Esophagus muscularis mucosa (tissue), 4 donors: ENCODE measurements around the gene CCND3. TPM values are rescaled to one million over a fixed set of nuclear protein-coding genes. Genes with fewer than 3 reads are reported as not detected.

Experiments
- DNase-seq: peaks from one replicate; pipeline ENCODE4 v3.0.0-alpha.2; 2017; ENCODE audit errors: extremely low spot score
- H3K27ac ChIP-seq, 4 donors: fragments of 200-600 bp; sonication (generic); replicated peaks in 1 of 4; 1 replicate in 3 of 4; 2 replicates in 1 of 4; pipeline ENCODE4 v1.5.1; 2016 to 2019; ENCODE audit warnings: mild to moderate bottlenecking in 1 of 4
- H3K27me3 ChIP-seq, 4 donors: fragments of 200-600 bp; sonication (generic); one replicate each; pipeline versions ENCODE4 v1.5.1 to v1.6.0; 2016 to 2019
- H3K36me3 ChIP-seq, 4 donors: fragments of 200-600 bp; sonication (generic); one replicate each; pipeline ENCODE4 v1.5.1; 2016 to 2019
- H3K4me1 ChIP-seq, 4 donors: fragments of 200-600 bp; sonication (generic); one replicate each; pipeline ENCODE4 v1.5.1; 2016 to 2019
- H3K4me3 ChIP-seq, 4 donors: fragments of 200-600 bp; sonication (generic); 1 replicate in 2 of 4; 2 replicates in 2 of 4; pipeline ENCODE4 v1.5.1; 2016 to 2019; ENCODE audit warnings: mild to moderate bottlenecking in 4 of 4, moderate library complexity in 1 of 4
- H3K9me3 ChIP-seq, 4 donors: fragments of 200-600 bp; sonication (generic); 1 replicate in 3 of 4; 2 replicates in 1 of 4; pipeline ENCODE4 v1.5.1; 2016 to 2019
- CTCF ChIP-seq, 3 experiments: fragments of 200-600 bp in 2 of 3; fragments of 450-650 bp in 1 of 3; sonication (generic) in 2 of 3; IDR thresholded peaks; one replicate each; pipeline ENCODE4 v1.5.1; 2017 to 2019; ENCODE audit warnings: antibody characterized with exemption in 3 of 3, mild to moderate bottlenecking in 2 of 3, moderate library complexity in 1 of 3
- EP300 ChIP-seq: sonication (generic); formaldehyde crosslinking; IDR thresholded peaks from one replicate; pipeline ENCODE4 v1.6.1; 2017; ENCODE audit warnings: antibody characterized with exemption
- POLR2A ChIP-seq: fragments of 450-650 bp; IDR thresholded peaks from one replicate; pipeline ENCODE4 v1.6.1; 2017; ENCODE audit warnings: antibody characterized with exemption, moderate library complexity, mild to moderate bottlenecking, low read depth
- POLR2AphosphoS5 ChIP-seq, 2 donors: sonication (generic); formaldehyde crosslinking; IDR thresholded peaks; one replicate each; pipeline ENCODE4 v1.6.1; 2017; ENCODE audit warnings: antibody characterized with exemption in 2 of 2
- WGBS: methylation state at CpG from one replicate; pipeline ENCODE4 v1.1.5; 2018; 5-methylcytosine and 5-hydroxymethylcytosine counted together
- intact Hi-C: fragments of 100-400 bp; cut with DNase I; formaldehyde crosslinking; loops from one replicate; pipeline ENCODE4 v1.15.1; 2023
- total RNA-seq, 4 donors: library from RNA; depleted of rRNA; stranded (reverse); fragments of >200 nt; gene quantifications; one replicate each; pipeline versions ENCODE4 v1.1.0 to v1.2.1, GENCODE V29; 2016

The CCND3 gene
- total RNA-seq, 4 donors from 2014 or later, result 110 to 167 (median 133) TPM

DNA sequence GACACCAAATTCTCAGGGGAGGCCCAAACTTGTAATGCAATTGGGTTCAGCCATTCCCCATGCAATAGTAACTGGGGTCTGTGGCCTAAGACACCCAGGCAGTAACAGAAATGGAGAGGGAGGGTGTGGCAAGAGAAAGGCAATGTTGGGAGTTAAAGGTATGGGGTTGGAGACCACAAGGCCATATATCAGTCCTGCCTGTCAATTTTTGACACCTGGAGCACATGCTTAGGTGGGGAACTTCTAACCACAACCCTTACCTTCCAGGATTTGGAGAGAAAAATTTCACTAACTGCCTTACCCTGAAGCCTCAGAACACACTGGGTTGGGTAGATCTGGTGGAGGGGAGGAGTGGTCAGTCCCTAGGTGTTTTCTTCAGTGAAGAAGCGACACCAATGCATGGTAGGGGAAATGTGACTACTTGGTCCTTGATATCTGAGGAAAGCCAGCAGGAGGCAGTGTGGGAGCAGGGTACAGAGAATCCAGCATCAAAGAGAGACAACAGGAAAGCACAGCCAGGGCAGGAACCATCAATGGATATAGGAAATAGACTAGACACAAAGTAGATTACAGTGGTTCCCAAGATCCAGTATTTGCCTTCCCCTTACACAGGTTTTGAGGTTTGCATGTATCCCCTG lies 39.6 kb downstream of the CCND3 start:
- H3K36me3 ChIP-seq, result peaks cover 20 to 63% (median 40%) of the 10 kb centered on the region in 4 donors
- H3K27ac ChIP-seq, result no peak overlapping the region
- H3K4me3 ChIP-seq, result no peak overlapping the region
- H3K27me3 ChIP-seq, result no peaks in the 10 kb centered on the region
- intact Hi-C loops, result no loop called here
- TF ChIP-seq EP300 (no peak), CTCF (IDR thresholded peaks at IDR 0.05) (peak in 1 of 3 experiments; percentile 10), POLR2AphosphoS5 (IDR thresholded peaks at IDR 0.05) (no peak), POLR2A (no peak)
- DNase-seq, result no peak
- H3K9me3 ChIP-seq, result no peaks in the 10 kb centered on the region
- H3K4me1 ChIP-seq, result peaks cover 0 to 3% (median 0%) of the 10 kb centered on the region in 4 donors
- 89% methylated on average over 1 of the region's 1 CpG for WGBS

- no peak overlapping the region for H3K27ac ChIP-seq
- TF ChIP-seq POLR2AphosphoS5 (IDR thresholded peaks at IDR 0.05) (no peak), POLR2A (no peak), EP300 (no peak), CTCF (IDR thresholded peaks at IDR 0.05) (no peak)
- H3K9me3 ChIP-seq, result no peaks in the 10 kb centered on the region
- H3K27me3 ChIP-seq, result no peaks in the 10 kb centered on the region
- intact Hi-C loops, result no loop called here
- no peak overlapping the region for H3K4me3 ChIP-seq
- H3K36me3 ChIP-seq, result peaks cover 8 to 52% (median 29%) of the 10 kb centered on the region in 4 donors
- DNase-seq, result no peak
- peaks cover 6 to 9% (median 8%) of the 10 kb centered on the region in 4 donors for H3K4me1 ChIP-seq
- 75% methylated on average over 1 of the region's 1 CpG for WGBS
These were observed 40.7 kb downstream of the CCND3 start for GRCh38 chr6:41900861-41901260.

- WGBS, result 59% methylated on average over 3 of the region's 3 CpGs
- Histone ChIP-seq H3K4me3 (peak overlapping the region; percentile 69 to 83 (median 73)), H3K9me3 (no peaks in the 10 kb centered on the region), H3K27me3 (no peaks in the 10 kb centered on the region), H3K27ac (peak overlapping the region in 2 of 4 donors; percentile 78 to 83), H3K36me3 (peaks cover 0 to 17% (median 3%) of the 10 kb centered on the region in 4 donors), H3K4me1 (peaks cover 18 to 27% (median 24%) of the 10 kb centered on the region in 4 donors)
- intact Hi-C loops, result no loop called here
- DNase-seq, result no peak
- TF ChIP-seq EP300 (no peak), CTCF (IDR thresholded peaks at IDR 0.05) (no peak)
These were observed 45.3 kb downstream of the CCND3 start for GRCh38 chr6:41896281-41896680.

GRCh38 chr6:41895300-41896233 lies 46.0 kb downstream of the CCND3 start, which contains the start of gene USP49:
Gene USP49, minus strand, starts transcription at chr6:41895375. Its CDS starts 88,392 bp downstream, at chr6:41806983.
- peak within 1 kb of the TSS; percentile 69 to 83 (median 73) for H3K4me3 ChIP-seq
- intact Hi-C loops, result no loop called here
- peak; percentile 94 for DNase-seq
- H3K36me3 ChIP-seq, result peaks cover 0 to 11% (median 2%) of the 10 kb centered on the region in 4 donors
- TF ChIP-seq POLR2AphosphoS5 (IDR thresholded peaks at IDR 0.05) (peak in 1 of 2 donors; percentile 62), CTCF (IDR thresholded peaks at IDR 0.05) (peak in 1 of 3 experiments; percentile 5), EP300 (no peak)
- peak within 1 kb of the TSS; percentile 77 to 85 (median 80) for H3K27ac ChIP-seq
- H3K27me3 ChIP-seq, result no peaks in the 10 kb centered on the region
- H3K9me3 ChIP-seq, result no peaks in the 10 kb centered on the region
- peaks cover 18 to 27% (median 24%) of the 10 kb centered on the region in 4 donors for H3K4me1 ChIP-seq
- WGBS, result 0% methylated on average over 48 of the region's 55 CpGs
